ENCODE results near the gene CAMK2A. TPM values are rescaled to one million over a fixed set of nuclear protein-coding genes. Genes with fewer than 3 reads are reported as not detected.

Gene CAMK2A
- total RNA-seq, 1 donor from 2014 or later: not detected

- H3K4me3 ChIP-seq (ENCODE audit: low read depth, low read length): no peak overlapping the region
- no peak for TF ChIP-seq CTCF (conservative IDR thresholded peaks at IDR 0.05; ENCODE audit: low read depth, low read length)
- DNase-seq (ENCODE audit: low read depth): no peak
Measured at GRCh38 chr5:150329038-150329437, 39.5 kb upstream of the CAMK2A start.

GRCh38 chr5:150328515-150328914, 38.9 kb upstream of the CAMK2A start:
- no peak for DNase-seq (ENCODE audit: low read depth)
- no peak overlapping the region for H3K4me3 ChIP-seq (ENCODE audit: low read depth, low read length)
- no peak for TF ChIP-seq CTCF (conservative IDR thresholded peaks at IDR 0.05; ENCODE audit: low read depth, low read length)

- DNase-seq (ENCODE audit: low read depth): no peak
- H3K4me3 ChIP-seq (ENCODE audit: low read depth, low read length): no peak overlapping the region
- no peak for TF ChIP-seq CTCF (conservative IDR thresholded peaks at IDR 0.05; ENCODE audit: low read depth, low read length)
Measured at GRCh38 chr5:150327139-150327538, 37.6 kb upstream of the CAMK2A start.

DNA sequence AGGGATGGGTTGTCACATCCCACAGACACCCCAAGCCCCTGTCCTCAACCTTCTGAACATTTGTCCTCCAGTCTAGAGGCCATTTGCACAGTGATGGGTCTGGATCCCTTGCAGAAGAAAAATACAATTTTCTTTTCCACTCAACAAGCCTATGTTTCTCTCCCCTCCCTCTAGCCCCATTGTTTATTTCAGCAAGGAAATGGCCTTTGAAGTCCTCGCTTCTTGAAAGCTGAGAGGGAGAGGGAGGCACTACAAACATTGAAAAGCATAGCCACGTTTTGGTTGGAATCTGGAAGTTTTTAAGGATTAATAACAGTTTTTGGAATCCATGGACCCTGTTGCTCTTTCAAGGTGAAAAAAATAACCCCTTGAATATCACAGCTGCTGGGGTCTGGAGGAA, 37.1 kb upstream of the CAMK2A start:
- no peak for TF ChIP-seq CTCF (conservative IDR thresholded peaks at IDR 0.05; ENCODE audit: low read depth, low read length)
- DNase-seq (ENCODE audit: low read depth): no peak
- no peak overlapping the region for H3K4me3 ChIP-seq (ENCODE audit: low read depth, low read length)

DNA sequence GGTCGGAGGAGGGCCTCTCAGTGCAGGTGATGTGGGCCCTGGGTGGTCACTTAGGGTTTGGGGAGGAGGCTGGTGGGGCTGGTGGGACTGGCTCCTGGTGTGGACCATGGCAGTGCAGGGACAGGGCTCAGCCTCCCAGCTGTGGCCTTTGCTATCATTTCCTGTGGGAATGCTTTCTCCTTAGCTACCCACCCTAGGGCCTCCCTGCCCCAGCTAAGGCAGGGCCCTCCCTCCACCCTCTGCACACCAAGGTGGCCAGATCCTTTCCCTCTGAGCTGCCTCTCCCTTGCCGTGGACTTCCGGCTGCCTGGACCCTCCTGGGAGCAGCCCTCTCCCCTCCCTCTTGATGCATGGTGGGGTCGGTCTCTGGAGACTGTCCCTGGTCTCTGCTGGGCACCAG, 35.9 kb upstream of the CAMK2A start:
- no peak for TF ChIP-seq CTCF (conservative IDR thresholded peaks at IDR 0.05; ENCODE audit: low read depth, low read length)
- H3K4me3 ChIP-seq (ENCODE audit: low read depth, low read length): no peak overlapping the region
- no peak for DNase-seq (ENCODE audit: low read depth)

GRCh38 chr5:150323819-150324218, 34.2 kb upstream of the CAMK2A start:
- TF ChIP-seq CTCF (conservative IDR thresholded peaks at IDR 0.05; ENCODE audit: low read depth, low read length): no peak
- H3K4me3 ChIP-seq (ENCODE audit: low read depth, low read length): no peak overlapping the region
- no peak for DNase-seq (ENCODE audit: low read depth)

DNA sequence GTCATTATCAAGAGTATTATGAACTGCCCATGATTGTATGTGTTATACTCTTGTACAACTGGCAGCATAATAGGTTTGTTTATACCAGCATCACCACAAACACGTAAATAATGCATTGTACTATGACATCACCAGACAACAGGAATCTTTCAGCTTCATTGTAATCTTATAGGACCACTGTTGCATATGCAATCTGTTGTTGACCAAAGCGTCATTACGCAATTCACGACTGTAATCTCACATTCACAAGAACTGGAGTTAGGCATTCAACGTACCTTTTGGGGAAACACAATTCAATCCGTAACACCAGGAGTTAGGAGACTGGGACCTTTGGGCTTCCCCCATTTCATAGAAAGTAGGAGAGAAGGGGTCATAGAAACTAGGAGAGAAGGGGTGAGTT, 33.5 kb upstream of the CAMK2A start:
- no peak overlapping the region for H3K4me3 ChIP-seq (ENCODE audit: low read depth, low read length)
- no peak for TF ChIP-seq CTCF (conservative IDR thresholded peaks at IDR 0.05; ENCODE audit: low read depth, low read length)
- DNase-seq (ENCODE audit: low read depth): no peak

Measured in epithelial cell of proximal tubule (primary cell).